ENCODE data around the gene YWHAQ. TPM values are rescaled to one million over a fixed set of nuclear protein-coding genes. Genes with fewer than 3 reads are reported as not detected.
A peak's percentile ranks its signal among the peaks of the same experiment; 100 is the strongest.
"Not testable (repeated sequence)": the region's sequence is repeated elsewhere in the genome, so short reads cannot be mapped to it uniquely, and the experiment has no call there.

The YWHAQ gene
- total RNA-seq, 2 experiments from 2014 or later = 341 to 368 TPM

GRCh38 chr2:9592699-9593098 is 38.1 kb downstream of the YWHAQ start:
- no peak overlapping the region for H3K4me3 Mint-ChIP-seq
- ATAC-seq (no peak), DNase-seq (no peak)
- peak overlapping the region; percentile 58 for H3K27ac Mint-ChIP-seq
- H3K9me3 Mint-ChIP-seq = peaks cover 3% of the 10 kb centered on the region
- H3K27me3 Mint-ChIP-seq = no peaks in the 10 kb centered on the region
- TF ChIP-seq CTCF (IDR thresholded peaks at IDR 0.05) = no peak
- peaks cover 43% of the 10 kb centered on the region for H3K36me3 Mint-ChIP-seq (ENCODE audit: low read depth)
- peaks cover 65% of the 10 kb centered on the region for H3K4me1 Mint-ChIP-seq (ENCODE audit: low read depth)
- ChIA-PET CTCF (interaction anchor here (1.0 kb wide), 1 partner anchor 13 kb away, joined by 3 read pairs; no protein-coding TSS in a partner anchor), POLR2A (interaction anchor here (1.3 kb wide), 1 partner anchor 37 kb away, joined by 4 read pairs; no protein-coding TSS in a partner anchor)
- intact Hi-C loops (cut with micrococcal nuclease) = loop anchor here (5.0 kb wide), 1 partner anchor 35 kb away; the partner anchor contains the start of gene ADAM17

- Mint-ChIP-seq H3K4me3 (no peak overlapping the region), H3K36me3 (ENCODE audit: low read depth) (peaks cover 52% of the 10 kb centered on the region), H3K4me1 (ENCODE audit: low read depth) (peaks cover 51% of the 10 kb centered on the region), H3K27me3 (no peaks in the 10 kb centered on the region), H3K9me3 (peaks cover 3% of the 10 kb centered on the region), H3K27ac (peak overlapping the region; percentile 83)
- ATAC-seq (peak; percentile 35), DNase-seq (no peak)
- no peak for TF ChIP-seq CTCF (IDR thresholded peaks at IDR 0.05)
- ChIA-PET POLR2A (interaction anchor here (1.0 to 1.1 kb wide), 3 partner anchors 39 to 40 kb away, joined by 3 to 4 read pairs (median 4); partner anchors contain the start of gene YWHAQ), CTCF (no interaction called here)
- intact Hi-C loops (cut with micrococcal nuclease) = loop anchor here (5.0 kb wide), 1 partner anchor 33 kb away; the partner anchor contains the start of gene ADAM17
Measured at GRCh38 chr2:9590641-9591040, 40.2 kb downstream of the YWHAQ start.

- POLR2A ChIA-PET = interaction anchor here (1.0 to 2.5 kb wide), 2 partner anchors 11 to 40 kb away, joined by 3 to 7 read pairs; no protein-coding TSS in a partner anchor
Measured at GRCh38 chr2:9586465-9586864, 44.3 kb downstream of the YWHAQ start.

GRCh38 chr2:9585486-9585885 is 45.3 kb downstream of the YWHAQ start:
- intact Hi-C loops (cut with micrococcal nuclease) = no loop called here
- Mint-ChIP-seq H3K4me3 (no peak overlapping the region), H3K36me3 (ENCODE audit: low read depth) (peaks cover 46% of the 10 kb centered on the region), H3K4me1 (ENCODE audit: low read depth) (peaks cover 19% of the 10 kb centered on the region), H3K9me3 (no peaks in the 10 kb centered on the region), H3K27me3 (no peaks in the 10 kb centered on the region), H3K27ac (no peak overlapping the region)
- no peak for TF ChIP-seq CTCF (IDR thresholded peaks at IDR 0.05)
- ChIA-PET CTCF (no interaction called here), POLR2A (interaction anchor here (1.7 kb wide), 1 partner anchor 29 kb away, joined by 5 read pairs; no protein-coding TSS in a partner anchor)
- DNase-seq = no peak
- no peak for ATAC-seq

More at GRCh38 chr2:9586465-9586864, 44.3 kb downstream of the YWHAQ start:
- Mint-ChIP-seq H3K27ac (peak overlapping the region; percentile 59), H3K4me1 (ENCODE audit: low read depth) (peaks cover 28% of the 10 kb centered on the region), H3K9me3 (no peaks in the 10 kb centered on the region), H3K27me3 (no peaks in the 10 kb centered on the region), H3K36me3 (ENCODE audit: low read depth) (peaks cover 53% of the 10 kb centered on the region), H3K4me3 (no peak overlapping the region)
- DNase-seq = no peak
- CTCF ChIA-PET = interaction anchor here (1.2 kb wide), 1 partner anchor 17 kb away, joined by 3 read pairs; no protein-coding TSS in a partner anchor
- intact Hi-C loops (cut with micrococcal nuclease) = no loop called here
- TF ChIP-seq CTCF (IDR thresholded peaks at IDR 0.05) = no peak
- no peak for ATAC-seq

GRCh38 chr2:9584902-9585301 is 45.9 kb downstream of the YWHAQ start:
- H3K27ac Mint-ChIP-seq; H3K9me3 Mint-ChIP-seq; ATAC-seq; intact Hi-C loops (cut with micrococcal nuclease); H3K4me3 Mint-ChIP-seq; CTCF ChIA-PET; H3K27me3 Mint-ChIP-seq; DNase-seq: not testable (repeated sequence)
- POLR2A ChIA-PET = interaction anchor here (1.7 kb wide), 1 partner anchor 29 kb away, joined by 5 read pairs; no protein-coding TSS in a partner anchor
- H3K36me3 Mint-ChIP-seq (ENCODE audit: low read depth) = peaks cover 40% of the 10 kb centered on the region
- peaks cover 13% of the 10 kb centered on the region for H3K4me1 Mint-ChIP-seq (ENCODE audit: low read depth)

Data from activated CD8-positive, alpha-beta T cell treated with anti-CD3 and anti-CD28 coated beads for 36 hours (primary cell).